ENCODE results near the gene KCTD12. TPM values are rescaled to one million over a fixed set of nuclear protein-coding genes. Genes with fewer than 3 reads are reported as not detected.
A peak's percentile ranks its signal among the peaks of the same experiment; 100 is the strongest.

KCTD12 gene
- total and polyA plus RNA-seq, 2 donors (not counting 1 experiment from before 2014, with no cell fraction given) = 9.9 to 35.3 TPM

- no peaks in the 10 kb centered on the region for H3K36me3 ChIP-seq (ENCODE audit: control insufficient read depth, insufficient read depth, low read length)
- H4K20me1 ChIP-seq (ENCODE audit: control insufficient read depth, extremely low read depth, insufficient read depth, low read length) = no peaks in the 10 kb centered on the region
- peaks cover 8% of the 10 kb centered on the region for H3K4me1 ChIP-seq (ENCODE audit: control insufficient read depth, extremely low read depth, insufficient read depth, low read length)
- H3K27me3 ChIP-seq (ENCODE audit: control insufficient read depth, insufficient read depth, low read length) = no peaks in the 10 kb centered on the region
- H3K9ac ChIP-seq (ENCODE audit: insufficient read depth, low read length) = peak overlapping the region; percentile 64
- H3K79me2 ChIP-seq (ENCODE audit: control insufficient read depth, insufficient read depth, low read length) = peaks cover 18% of the 10 kb centered on the region
- TF ChIP-seq EZH2 (IDR thresholded peaks at IDR 0.05; ENCODE audit: low read length, missing control alignments) = no peak
- TF ChIP-seq CTCF (conservative IDR thresholded peaks at IDR 0.05 in 1 of 2, IDR thresholded peaks at IDR 0.05 in 1 of 2; ENCODE audit: low read depth in 1 of 2, low read length in 2 of 2) = no peak
- H3K4me3 ChIP-seq (replicated peaks in 1 of 4; ENCODE audit: control extremely low read depth in 1 of 4, insufficient read depth in 1 of 4, low read depth in 3 of 4, low read length in 4 of 4) = peak overlapping the region; percentile 60 to 75 (median 68)
- H3K4me2 ChIP-seq (ENCODE audit: extremely low read depth, insufficient read depth, low read length) = peak overlapping the region; percentile 66
- no peaks in the 10 kb centered on the region for H3K9me3 ChIP-seq (ENCODE audit: control insufficient read depth, insufficient read depth, low read depth, low read length)
- peak overlapping the region; percentile 71 for H2AFZ ChIP-seq (ENCODE audit: low read length)
- no peak for DNase-seq (ENCODE audit: low read depth in 2 of 2)
- H3K27ac ChIP-seq (ENCODE audit: insufficient read depth, low read length) = peak overlapping the region; percentile 39
These were observed 257 bp downstream of the KCTD12 start for GRCh38 chr13:76886005-76886291.

- peak; percentile 71 to 86 for DNase-seq (ENCODE audit: low read depth in 2 of 2)
- Histone ChIP-seq H3K36me3 (ENCODE audit: control insufficient read depth, insufficient read depth, low read length) (no peaks in the 10 kb centered on the region), H3K9me3 (ENCODE audit: control insufficient read depth, insufficient read depth, low read depth, low read length) (no peaks in the 10 kb centered on the region), H4K20me1 (ENCODE audit: control insufficient read depth, extremely low read depth, insufficient read depth, low read length) (no peaks in the 10 kb centered on the region), H3K4me2 (ENCODE audit: extremely low read depth, insufficient read depth, low read length) (peak overlapping the region; percentile 87), H3K4me1 (ENCODE audit: control insufficient read depth, extremely low read depth, insufficient read depth, low read length) (peaks cover 6% of the 10 kb centered on the region), H3K9ac (ENCODE audit: insufficient read depth, low read length) (peak overlapping the region; percentile 64), H3K27me3 (ENCODE audit: control insufficient read depth, insufficient read depth, low read length) (no peaks in the 10 kb centered on the region), H3K4me3 (replicated peaks in 1 of 4; ENCODE audit: control extremely low read depth in 1 of 4, insufficient read depth in 1 of 4, low read depth in 3 of 4, low read length in 4 of 4) (peak overlapping the region; percentile 67 to 83 (median 72)), H3K27ac (ENCODE audit: insufficient read depth, low read length) (peak overlapping the region; percentile 52), H3K79me2 (ENCODE audit: control insufficient read depth, insufficient read depth, low read length) (peaks cover 18% of the 10 kb centered on the region), H2AFZ (ENCODE audit: low read length) (peak overlapping the region; percentile 72)
- TF ChIP-seq CTCF (conservative IDR thresholded peaks at IDR 0.05 in 1 of 2, IDR thresholded peaks at IDR 0.05 in 1 of 2; ENCODE audit: low read depth in 1 of 2, low read length in 2 of 2) = peak; percentile 8 to 53
- TF ChIP-seq EZH2 (IDR thresholded peaks at IDR 0.05; ENCODE audit: low read length, missing control alignments) = no peak
These were observed 801 bp downstream of the KCTD12 start for GRCh38 chr13:76885203-76886004.

GRCh38 chr13:76884907-76885202, 1.4 kb downstream of the KCTD12 start:
- Histone ChIP-seq H3K4me1 (ENCODE audit: control insufficient read depth, extremely low read depth, insufficient read depth, low read length) (peaks cover 2% of the 10 kb centered on the region), H3K4me3 (replicated peaks in 1 of 4; ENCODE audit: control extremely low read depth in 1 of 4, insufficient read depth in 1 of 4, low read depth in 3 of 4, low read length in 4 of 4) (peak overlapping the region; percentile 67 to 83 (median 72)), H2AFZ (ENCODE audit: low read length) (peak overlapping the region; percentile 72), H3K9me3 (ENCODE audit: control insufficient read depth, insufficient read depth, low read depth, low read length) (no peaks in the 10 kb centered on the region), H3K79me2 (ENCODE audit: control insufficient read depth, insufficient read depth, low read length) (peaks cover 18% of the 10 kb centered on the region), H3K36me3 (ENCODE audit: control insufficient read depth, insufficient read depth, low read length) (no peaks in the 10 kb centered on the region), H3K9ac (ENCODE audit: insufficient read depth, low read length) (peak overlapping the region; percentile 64), H3K27ac (ENCODE audit: insufficient read depth, low read length) (peak overlapping the region; percentile 52), H3K4me2 (ENCODE audit: extremely low read depth, insufficient read depth, low read length) (peak overlapping the region; percentile 87), H3K27me3 (ENCODE audit: control insufficient read depth, insufficient read depth, low read length) (no peaks in the 10 kb centered on the region), H4K20me1 (ENCODE audit: control insufficient read depth, extremely low read depth, insufficient read depth, low read length) (no peaks in the 10 kb centered on the region)
- no peak for TF ChIP-seq EZH2 (IDR thresholded peaks at IDR 0.05; ENCODE audit: low read length, missing control alignments)
- TF ChIP-seq CTCF (conservative IDR thresholded peaks at IDR 0.05 in 1 of 2, IDR thresholded peaks at IDR 0.05 in 1 of 2; ENCODE audit: low read depth in 1 of 2, low read length in 2 of 2) = no peak
- no peak for DNase-seq (ENCODE audit: low read depth in 2 of 2)

All from fibroblast of lung (primary cell).